Activated CD4-positive, alpha-beta T cell treated with anti-CD3 and anti-CD28 coated beads, Interleukin-2, amount 50 U/mL, for 24 hours (primary cell): ENCODE results near the gene TMEM63A.
"Not testable (repeated sequence)": the region's sequence is repeated elsewhere in the genome, so short reads cannot be mapped to it uniquely, and the experiment has no call there.

Source experiments
- DNase-seq, 2 donors: peaks; one replicate each; pipeline ENCODE4 v3.0.0-alpha.2; 2020; ENCODE audit warnings: low read depth in 1 of 2, low spot score in 1 of 2

The TMEM63A gene

GRCh38 chr1:225909477-225909876 lies 27.3 kb upstream of the TMEM63A start:
- no peak for DNase-seq

- no peak for DNase-seq
Measured at GRCh38 chr1:225908773-225909172, 26.6 kb upstream of the TMEM63A start.

GRCh38 chr1:225908013-225908640 lies 25.9 kb upstream of the TMEM63A start:
- DNase-seq = no peak

GRCh38 chr1:225907341-225907740 lies 25.2 kb upstream of the TMEM63A start:
- DNase-seq = no peak

- DNase-seq = no peak
Measured at GRCh38 chr1:225906467-225906866, 24.3 kb upstream of the TMEM63A start.

- no peak for DNase-seq
Measured at GRCh38 chr1:225903623-225904022, 21.4 kb upstream of the TMEM63A start.

- no peak for DNase-seq
Measured at GRCh38 chr1:225899044-225899925, 17.1 kb upstream of the TMEM63A start.

GRCh38 chr1:225897595-225898514 lies 15.7 kb upstream of the TMEM63A start:
- no peak for DNase-seq

- DNase-seq = peak in 1 of 2 donors; percentile 68
Measured at GRCh38 chr1:225896937-225897549, 14.9 kb upstream of the TMEM63A start.

- no peak for DNase-seq
Measured at GRCh38 chr1:225896494-225896893, 14.3 kb upstream of the TMEM63A start.

GRCh38 chr1:225892307-225892706 lies 10.1 kb upstream of the TMEM63A start:
- DNase-seq = no peak

- no peak for DNase-seq
Measured at GRCh38 chr1:225891229-225891972, 9.2 kb upstream of the TMEM63A start.

- no peak for DNase-seq
Measured at GRCh38 chr1:225890346-225891228, 8.4 kb upstream of the TMEM63A start.

GRCh38 chr1:225889743-225890142 lies 7.6 kb upstream of the TMEM63A start:
- DNase-seq = no peak

GRCh38 chr1:225888898-225889601 lies 6.9 kb upstream of the TMEM63A start, which contains the start of gene LEFTY1:
LEFTY1 (minus strand) TSS chr1:225889146; CDS start chr1:225889066, 80 bp downstream.
- no peak for DNase-seq

GRCh38 chr1:225888289-225888897 lies 6.2 kb upstream of the TMEM63A start:
- no peak for DNase-seq

GRCh38 chr1:225887554-225888288 lies 5.5 kb upstream of the TMEM63A start:
- not testable (repeated sequence) for DNase-seq

- no peak for DNase-seq
Measured at GRCh38 chr1:225887030-225887314, 4.8 kb upstream of the TMEM63A start.
